HepG2 (cell line): ENCODE measurements around the gene SLC28A3. TPM values are rescaled to one million over a fixed set of nuclear protein-coding genes. Genes with fewer than 3 reads are reported as not detected.

Experiments used
- ATAC-seq: fragments of 200-7000 bp; cut with Tn5 transposase; 3 replicates; pipeline ENCODE4 v1.9.1; 2020; ENCODE audit warnings: mild to moderate bottlenecking, moderate library complexity
- BruUV-seq: library from RNA; stranded (reverse); fragments of 400-500 nt; replicated peaks from 2 replicates; lab custom pipeline; 2021; lab: Mats Ljungman, UMichigan
- CTCF ChIA-PET: fragments of 300-600 bp; formaldehyde crosslinking; extraction: SDS; loops from one replicate; lab custom pipeline; 2021; ENCODE audit warnings: low total read pairs, inconsistent platforms, low intra/inter-chr PET ratio; lab: Yijun Ruan, JAX
- POLR2A ChIA-PET: fragments of 350-600 bp; sonication (Branson Sonifier 250); formaldehyde crosslinking; loops from one replicate; lab custom pipeline; 2020; ENCODE audit warnings: antibody characterized with exemption, inconsistent platforms; lab: Yijun Ruan, JAX
- DNase-seq: peaks from one replicate; pipeline ENCODE4 v3.0.0-alpha.2; 2015; ENCODE audit warnings: low spot score
- FAIRE-seq: peaks from 3 replicates; lab custom pipeline; 2011; peaks lifted over from hg19 to GRCh38; lab: Jason Lieb, UNC
- H2AFZ ChIP-seq: one replicate; pipeline ENCODE4 v1.6.1; 2011; ENCODE audit warnings: low read length, inconsistent platforms
- H3K27ac ChIP-seq: fragments of 300-600 bp; 3 replicates; pipeline ENCODE4 v1.8.0; 2011; ENCODE audit warnings: mixed run types, mild to moderate bottlenecking, mixed read lengths, low read length, inconsistent platforms; ENCODE audit not compliant: insufficient read depth; ENCODE audit errors: extremely low read length
- H3K27me3 ChIP-seq, 2 experiments: fragments of 200-600 bp in 1 of 2; 2 replicates in 1 of 2; 3 replicates in 1 of 2; pipeline versions ENCODE4 v1.6.0 to v1.8.0; 2011; ENCODE audit warnings: low read length in 2 of 2, mild to moderate bottlenecking in 2 of 2, moderate library complexity in 2 of 2, inconsistent platforms in 1 of 2; ENCODE audit not compliant: insufficient read depth in 2 of 2, control insufficient read depth in 1 of 2
- H3K36me3 ChIP-seq, 2 experiments: fragments of 200-600 bp in 1 of 2; replicated peaks in 1 of 2; 2 replicates in 1 of 2; 3 replicates in 1 of 2; pipeline versions ENCODE4 v1.5.1 to v1.8.0; 2011; ENCODE audit warnings: low read length in 2 of 2, inconsistent platforms in 1 of 2; ENCODE audit not compliant: insufficient read depth in 2 of 2, control insufficient read depth in 1 of 2
- H3K4me1 ChIP-seq: 2 replicates; pipeline ENCODE4 v1.5.1; 2012; ENCODE audit warnings: low read length, inconsistent platforms; ENCODE audit not compliant: insufficient read depth
- H3K4me2 ChIP-seq: 2 replicates; pipeline ENCODE4 v1.6.0; 2011; ENCODE audit warnings: low read depth, low read length, inconsistent platforms
- H3K4me3 ChIP-seq, 3 experiments: fragments of 200-600 bp in 1 of 3; sonication (generic), shearing (Covaris generic) in 1 of 3; replicated peaks in 1 of 3; 2 replicates each; pipeline ENCODE4 v1.5.1; 2011 to 2016; ENCODE audit warnings: low read length in 3 of 3, inconsistent platforms in 2 of 3, low read depth in 2 of 3, mild to moderate bottlenecking in 2 of 3, control low read depth in 1 of 3, mixed read lengths in 1 of 3; ENCODE audit not compliant: insufficient read depth in 1 of 3
- H3K79me2 ChIP-seq: one replicate; pipeline ENCODE4 v1.6.1; 2011; ENCODE audit warnings: low read length, inconsistent platforms; ENCODE audit not compliant: insufficient read depth
- H3K9ac ChIP-seq: 2 replicates; pipeline ENCODE4 v1.6.0; 2011; ENCODE audit warnings: mild to moderate bottlenecking, low read depth, low read length, inconsistent platforms; ENCODE audit not compliant: insufficient read depth
- H3K9me3 ChIP-seq: 2 replicates; pipeline ENCODE4 v1.5.1; 2012; ENCODE audit warnings: mild to moderate bottlenecking, low read length
- H4K20me1 ChIP-seq: 2 replicates; pipeline ENCODE4 v1.6.0; 2011; ENCODE audit warnings: inconsistent platforms, mild to moderate bottlenecking, low read length, moderate library complexity; ENCODE audit not compliant: insufficient read depth
- BRD4 ChIP-seq: sonication (generic); formaldehyde crosslinking; IDR thresholded peaks from 2 replicates; pipeline ENCODE4 v1.4.0; 2020; ENCODE audit warnings: missing genetic modification reagents
- GFI1 ChIP-seq: sonication (generic); formaldehyde crosslinking; IDR thresholded peaks from 2 replicates; pipeline ENCODE4 v1.5.0; 2020; ENCODE audit warnings: missing genetic modification reagents, mild to moderate bottlenecking, borderline replicate concordance
- NBN ChIP-seq: fragments of 450-650 bp; conservative IDR thresholded peaks from 2 replicates; pipeline ENCODE4 v1.6.1; 2017
- PHB2 ChIP-seq: fragments of 450-650 bp; IDR thresholded peaks from 2 replicates; pipeline ENCODE4 v1.6.1; 2018; ENCODE audit not compliant: partially characterized antibody
- RBM39 ChIP-seq: fragments of 200-400 bp; formaldehyde crosslinking; IDR thresholded peaks from one replicate; pipeline ENCODE4 v1.6.1; 2018; ENCODE audit warnings: antibody characterized with exemption, mild to moderate bottlenecking, low read depth, low read length; ENCODE audit not compliant: poor library complexity, severe bottlenecking
- REL ChIP-seq: sonication (generic); formaldehyde crosslinking; conservative IDR thresholded peaks from 2 replicates; pipeline ENCODE4 v1.8.0; 2022; ENCODE audit warnings: mild to moderate bottlenecking, missing genetic modification reagents, moderate library complexity
- SRSF1 ChIP-seq: fragments of 200-400 bp; formaldehyde crosslinking; optimal IDR thresholded peaks from 2 replicates; pipeline ENCODE3; 2017; ENCODE audit warnings: mild to moderate bottlenecking, low read depth, low read length, moderate library complexity
- THAP11 ChIP-seq: IDR thresholded peaks from 2 replicates; pipeline ENCODE4 v1.6.1; 2016; ENCODE audit warnings: missing biosample characterization, missing genetic modification reagents
- ZBTB7B ChIP-seq: sonication (generic); formaldehyde crosslinking; IDR thresholded peaks from 2 replicates; pipeline ENCODE4 v1.4.0; 2020; ENCODE audit warnings: missing genetic modification reagents
- ZNF136 ChIP-seq: sonication (generic); formaldehyde crosslinking; IDR thresholded peaks from 2 replicates; pipeline ENCODE4 v1.8.1; 2022; ENCODE audit warnings: low read depth, mild to moderate bottlenecking, moderate library complexity, missing genetic modification reagents
- ZNF550 ChIP-seq: sonication (generic); formaldehyde crosslinking; IDR thresholded peaks from 2 replicates; pipeline ENCODE4 v1.4.0; 2020; ENCODE audit warnings: mild to moderate bottlenecking, missing genetic modification reagents, borderline replicate concordance
- WGBS: methylation state at CpG from one replicate; pipeline ENCODE4 v1.1.6; 2017; ENCODE audit warnings: low lambda C conversion rate; 5-methylcytosine and 5-hydroxymethylcytosine counted together
- in situ Hi-C: cut with HindIII; loops from 2 replicates; pipeline ENCODE4 v1.10.0; 2017; ENCODE audit warnings: low pct_unique_long_range_greater_than_20kb; ENCODE audit not compliant: extremely low pct_ligation_motif_present
- intact Hi-C: fragments of 100-400 bp; cut with micrococcal nuclease; formaldehyde crosslinking; loops from one replicate; pipeline ENCODE4 v1.10.0; 2022; ENCODE audit not compliant: unreplicated experiment
- polyA plus RNA-seq, 8 experiments: library from polyadenylated mRNA; depleted of rRNA in 3 of 8; stranded (reverse) in 7 of 8; unstranded in 1 of 8; fragments of >200 nt; fragmentation: Illumina TruSeq in 4 of 8; extraction: Trizol in 4 of 8; gene quantifications; 2 replicates each; pipeline versions ENCODE4 v1.2.1 to v1.2.3, GENCODE V29; 2011 to 2016; ENCODE audit warnings: low read depth in 4 of 8, missing spikeins in 1 of 8, mixed read lengths in 1 of 8; ENCODE audit not compliant: insufficient read depth in 1 of 8
- total RNA-seq, 5 experiments: library from RNA; depleted of rRNA; stranded (reverse); fragments of >200 nt; fragmentation: Illumina TruSeq; extraction: Trizol; gene quantifications; 2 replicates each; pipeline ENCODE4 v1.2.3, GENCODE V29; 2016; ENCODE audit warnings: low read depth in 1 of 5
- TF ChIP-seq, protein P1 (sequence below): sonication (generic); formaldehyde crosslinking; IDR thresholded peaks from 2 replicates; pipeline ENCODE4 v1.4.0; 2020; ENCODE audit warnings: mild to moderate bottlenecking, missing genetic modification reagents
- TF ChIP-seq, protein P2 (sequence below): sonication (generic); formaldehyde crosslinking; conservative IDR thresholded peaks from 2 replicates; pipeline ENCODE4 v1.4.0; 2020; ENCODE audit warnings: missing genetic modification reagents
- TF ChIP-seq, protein P3 (sequence below): sonication (generic); formaldehyde crosslinking; IDR thresholded peaks from 2 replicates; pipeline ENCODE4 v1.8.0; 2022; ENCODE audit warnings: missing genetic modification reagents, mild to moderate bottlenecking, inconsistent platforms, borderline replicate concordance
- TF ChIP-seq, protein P4 (sequence below): sonication (generic); formaldehyde crosslinking; IDR thresholded peaks from 2 replicates; pipeline ENCODE4 v1.5.1; 2020; ENCODE audit warnings: missing genetic modification reagents, mild to moderate bottlenecking, borderline replicate concordance

The SLC28A3 gene
- total and polyA plus RNA-seq, 2 of the 13 experiments (the other 11 are each of a cell fraction or from before 2014, with no cell fraction given): not detected

DNA sequence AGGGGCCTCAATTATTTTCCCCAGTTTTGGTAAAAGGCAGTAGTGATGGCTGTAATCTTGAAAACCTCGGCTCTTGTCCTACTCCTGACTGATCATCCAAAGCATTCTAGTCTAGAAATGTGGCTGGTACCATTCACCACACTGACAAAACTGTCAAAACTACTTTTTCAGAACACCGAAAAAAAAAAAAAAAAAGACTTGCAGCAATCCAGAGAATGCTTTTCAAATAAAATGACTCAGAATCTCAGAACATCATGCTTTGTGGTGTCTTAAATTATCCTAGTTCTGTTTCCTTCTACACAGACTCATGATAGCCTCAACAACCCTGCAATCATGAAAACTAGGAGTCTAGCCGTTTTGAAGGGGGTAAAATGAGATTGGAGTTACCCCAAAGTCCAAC is 13.4 kb downstream of the SLC28A3 start (continued):
- no peak for TF ChIP-seq ZBTB7B

DNA sequence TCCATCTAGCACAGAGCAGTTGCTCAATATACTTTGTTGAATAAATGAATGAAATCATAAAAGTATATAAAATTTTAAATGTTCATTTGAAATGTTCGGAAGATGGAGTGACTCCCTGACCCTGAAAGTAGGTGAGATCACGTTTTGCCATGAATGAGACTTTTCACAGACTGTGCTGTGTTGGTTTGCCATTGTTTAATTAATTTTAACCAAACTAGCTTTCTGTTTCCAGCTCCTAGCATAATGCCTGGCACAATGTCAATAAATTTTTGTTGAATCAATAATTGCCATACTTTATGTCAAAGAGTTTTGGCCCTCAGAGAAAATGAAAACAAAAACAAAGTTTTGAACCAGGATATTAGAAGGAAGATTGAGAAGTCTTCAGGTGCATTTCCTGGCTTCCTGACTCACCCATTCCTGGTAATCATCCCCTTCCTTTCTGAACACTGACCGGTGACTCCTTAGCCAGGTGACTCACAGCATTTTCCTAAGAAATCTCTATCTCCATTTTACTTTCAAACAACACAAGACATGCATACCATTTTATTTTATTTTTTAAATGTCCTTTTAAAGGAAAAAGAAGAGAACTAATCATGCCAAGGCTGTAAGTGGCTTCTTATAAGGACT is 15.1 kb downstream of the SLC28A3 start:
- ChIA-PET POLR2A (no interaction called here), CTCF (no interaction called here)
- H2AFZ ChIP-seq: no peak overlapping the region
- H3K27me3 ChIP-seq: peaks cover 0 to 3% of the 10 kb centered on the region in 2 experiments; a peak in 1 of 5 replicates
- H4K20me1 ChIP-seq: no peaks in the 10 kb centered on the region
- H3K4me2 ChIP-seq: no peak overlapping the region
- intact Hi-C loops: no loop called here
- H3K4me3 ChIP-seq: no peak overlapping the region
- no peaks in the 10 kb centered on the region for H3K4me1 ChIP-seq
- WGBS: 36% methylated on average over 3 of the region's 3 CpGs
- no peaks in the 10 kb centered on the region for H3K9me3 ChIP-seq
- ATAC-seq (no peak), DNase-seq (no peak), FAIRE-seq (no peak)
- in situ Hi-C loops: no loop called here
- no TSS peak for BruUV-seq
- H3K79me2 ChIP-seq: no peaks in the 10 kb centered on the region
- H3K27ac ChIP-seq: no peak overlapping the region
- no peak overlapping the region for H3K9ac ChIP-seq
- no peaks in the 10 kb centered on the region for H3K36me3 ChIP-seq
- TF ChIP-seq REL (CRISPR knock-in tag) (no peak), SRSF1 (no peak), PHB2 (no peak), ZNF550 (no peak), BRD4 (CRISPR knock-in tag) (no peak), NBN (no peak), THAP11 (CRISPR knock-in tag) (no peak), ZNF136 (CRISPR knock-in tag) (no peak), RBM39 (no peak), GFI1 (CRISPR knock-in tag) (no peak)
- TF ChIP-seq, protein P1, sequence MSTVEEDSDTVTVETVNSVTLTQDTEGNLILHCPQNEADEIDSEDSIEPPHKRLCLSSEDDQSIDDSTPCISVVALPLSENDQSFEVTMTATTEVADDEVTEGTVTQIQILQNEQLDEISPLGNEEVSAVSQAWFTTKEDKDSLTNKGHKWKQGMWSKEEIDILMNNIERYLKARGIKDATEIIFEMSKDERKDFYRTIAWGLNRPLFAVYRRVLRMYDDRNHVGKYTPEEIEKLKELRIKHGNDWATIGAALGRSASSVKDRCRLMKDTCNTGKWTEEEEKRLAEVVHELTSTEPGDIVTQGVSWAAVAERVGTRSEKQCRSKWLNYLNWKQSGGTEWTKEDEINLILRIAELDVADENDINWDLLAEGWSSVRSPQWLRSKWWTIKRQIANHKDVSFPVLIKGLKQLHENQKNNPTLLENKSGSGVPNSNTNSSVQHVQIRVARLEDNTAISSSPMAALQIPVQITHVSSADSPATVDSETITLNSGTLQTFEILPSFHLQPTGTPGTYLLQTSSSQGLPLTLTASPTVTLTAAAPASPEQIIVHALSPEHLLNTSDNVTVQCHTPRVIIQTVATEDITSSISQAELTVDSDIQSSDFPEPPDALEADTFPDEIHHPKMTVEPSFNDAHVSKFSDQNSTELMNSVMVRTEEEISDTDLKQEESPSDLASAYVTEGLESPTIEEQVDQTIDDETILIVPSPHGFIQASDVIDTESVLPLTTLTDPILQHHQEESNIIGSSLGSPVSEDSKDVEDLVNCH (CRISPR knock-in tag): no peak
- TF ChIP-seq, protein P2, sequence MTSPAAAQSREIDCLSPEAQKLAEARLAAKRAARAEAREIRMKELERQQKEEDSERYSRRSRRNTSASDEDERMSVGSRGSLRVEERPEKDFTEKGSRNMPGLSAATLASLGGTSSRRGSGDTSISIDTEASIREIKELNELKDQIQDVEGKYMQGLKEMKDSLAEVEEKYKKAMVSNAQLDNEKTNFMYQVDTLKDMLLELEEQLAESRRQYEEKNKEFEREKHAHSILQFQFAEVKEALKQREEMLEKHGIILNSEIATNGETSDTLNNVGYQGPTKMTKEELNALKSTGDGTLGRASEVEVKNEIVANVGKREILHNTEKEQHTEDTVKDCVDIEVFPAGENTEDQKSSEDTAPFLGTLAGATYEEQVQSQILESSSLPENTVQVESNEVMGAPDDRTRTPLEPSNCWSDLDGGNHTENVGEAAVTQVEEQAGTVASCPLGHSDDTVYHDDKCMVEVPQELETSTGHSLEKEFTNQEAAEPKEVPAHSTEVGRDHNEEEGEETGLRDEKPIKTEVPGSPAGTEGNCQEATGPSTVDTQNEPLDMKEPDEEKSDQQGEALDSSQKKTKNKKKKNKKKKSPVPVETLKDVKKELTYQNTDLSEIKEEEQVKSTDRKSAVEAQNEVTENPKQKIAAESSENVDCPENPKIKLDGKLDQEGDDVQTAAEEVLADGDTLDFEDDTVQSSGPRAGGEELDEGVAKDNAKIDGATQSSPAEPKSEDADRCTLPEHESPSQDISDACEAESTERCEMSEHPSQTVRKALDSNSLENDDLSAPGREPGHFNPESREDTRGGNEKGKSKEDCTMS: no peak
- TF ChIP-seq, protein P3, sequence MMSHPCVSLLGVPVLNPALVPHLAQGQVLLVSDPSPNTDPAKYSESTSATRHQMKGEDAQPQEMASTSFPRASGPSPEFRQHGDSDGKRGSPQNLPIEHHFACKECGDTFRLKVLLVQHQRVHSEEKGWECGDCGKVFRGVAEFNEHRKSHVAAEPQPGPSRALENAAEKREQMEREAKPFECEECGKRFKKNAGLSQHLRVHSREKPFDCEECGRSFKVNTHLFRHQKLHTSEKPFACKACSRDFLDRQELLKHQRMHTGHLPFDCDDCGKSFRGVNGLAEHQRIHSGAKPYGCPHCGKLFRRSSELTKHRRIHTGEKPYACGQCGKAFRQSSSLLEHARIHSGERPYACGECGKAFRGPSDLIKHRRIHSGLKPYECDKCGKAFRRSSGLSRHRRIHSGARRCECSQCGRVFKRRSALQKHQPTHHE (CRISPR knock-in tag): no peak
- TF ChIP-seq, protein P4, sequence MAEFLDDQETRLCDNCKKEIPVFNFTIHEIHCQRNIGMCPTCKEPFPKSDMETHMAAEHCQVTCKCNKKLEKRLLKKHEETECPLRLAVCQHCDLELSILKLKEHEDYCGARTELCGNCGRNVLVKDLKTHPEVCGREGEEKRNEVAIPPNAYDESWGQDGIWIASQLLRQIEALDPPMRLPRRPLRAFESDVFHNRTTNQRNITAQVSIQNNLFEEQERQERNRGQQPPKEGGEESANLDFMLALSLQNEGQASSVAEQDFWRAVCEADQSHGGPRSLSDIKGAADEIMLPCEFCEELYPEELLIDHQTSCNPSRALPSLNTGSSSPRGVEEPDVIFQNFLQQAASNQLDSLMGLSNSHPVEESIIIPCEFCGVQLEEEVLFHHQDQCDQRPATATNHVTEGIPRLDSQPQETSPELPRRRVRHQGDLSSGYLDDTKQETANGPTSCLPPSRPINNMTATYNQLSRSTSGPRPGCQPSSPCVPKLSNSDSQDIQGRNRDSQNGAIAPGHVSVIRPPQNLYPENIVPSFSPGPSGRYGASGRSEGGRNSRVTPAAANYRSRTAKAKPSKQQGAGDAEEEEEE (CRISPR knock-in tag): no peak
